Body of pancreas (tissue), 4 donors: ENCODE data around the gene RPLP2. TPM values are rescaled to one million over a fixed set of nuclear protein-coding genes. Genes with fewer than 3 reads are reported as not detected.

ENCODE experiments used
- ATAC-seq: fragments of 150-250 bp; one replicate; pipeline ENCODE4 v1.9.1; 2016
- DNase-seq, 4 donors: peaks; one replicate each; pipeline ENCODE4 v3.0.0-alpha.2; 2019
- H3K27ac ChIP-seq, 4 donors: fragments of 200-600 bp; sonication (generic); 1 replicate in 3 of 4; 2 replicates in 1 of 4; pipeline versions ENCODE4 v1.5.1 to v1.6.1; 2016 to 2019; ENCODE audit warnings: mild to moderate bottlenecking in 1 of 4, mixed read lengths in 1 of 4, moderate library complexity in 1 of 4
- H3K27me3 ChIP-seq, 2 donors: fragments of 200-600 bp; sonication (generic); one replicate each; pipeline ENCODE4 v1.6.0; 2016; ENCODE audit warnings: mild to moderate bottlenecking in 1 of 2
- H3K36me3 ChIP-seq, 2 donors: fragments of 200-600 bp; sonication (generic); replicated peaks in 1 of 2; 2 replicates each; pipeline ENCODE4 v1.5.1; 2016; ENCODE audit warnings: low read depth in 2 of 2; ENCODE audit not compliant: insufficient read depth in 1 of 2
- H3K4me1 ChIP-seq: fragments of 200-600 bp; sonication (generic); one replicate; pipeline ENCODE4 v1.6.0; 2016
- H3K4me3 ChIP-seq, 2 donors: fragments of 200-600 bp; sonication (generic); 1 replicate in 1 of 2; 2 replicates in 1 of 2; pipeline ENCODE4 v1.5.1; 2016 to 2019
- H3K9me3 ChIP-seq, 3 donors: fragments of 200-600 bp; sonication (generic); 1 replicate in 2 of 3; 2 replicates in 1 of 3; pipeline ENCODE4 v1.5.1; 2016
- POLR2A ChIP-seq, 3 donors: fragments of 450-650 bp; IDR thresholded peaks; one replicate each; pipeline ENCODE4 v1.6.1; 2016; ENCODE audit warnings: antibody characterized with exemption in 3 of 3, mild to moderate bottlenecking in 2 of 3
- WGBS, 2 donors: methylation state at CpG; one replicate each; pipeline ENCODE4 v1.1.5; 2017; 5-methylcytosine and 5-hydroxymethylcytosine counted together
- intact Hi-C: fragments of 100-400 bp; cut with DNase I; formaldehyde crosslinking; loops from one replicate; pipeline ENCODE4 v1.15.1; 2023
- total RNA-seq, 2 donors: library from RNA; depleted of rRNA; stranded (reverse); fragments of >200 nt; gene quantifications; one replicate each; pipeline ENCODE4 v1.1.0, GENCODE V29; 2016
- TF ChIP-seq, protein P1 (sequence below), 7 experiments: fragments of 450-650 bp in 4 of 7; fragments of 200-600 bp in 3 of 7; sonication (generic) in 3 of 7; IDR thresholded peaks; one replicate each; pipeline ENCODE4 v1.5.1; 2016 to 2019; ENCODE audit warnings: antibody characterized with exemption in 7 of 7

Gene RPLP2
- total RNA-seq, 2 donors from 2014 or later: 395 to 402 TPM

DNA sequence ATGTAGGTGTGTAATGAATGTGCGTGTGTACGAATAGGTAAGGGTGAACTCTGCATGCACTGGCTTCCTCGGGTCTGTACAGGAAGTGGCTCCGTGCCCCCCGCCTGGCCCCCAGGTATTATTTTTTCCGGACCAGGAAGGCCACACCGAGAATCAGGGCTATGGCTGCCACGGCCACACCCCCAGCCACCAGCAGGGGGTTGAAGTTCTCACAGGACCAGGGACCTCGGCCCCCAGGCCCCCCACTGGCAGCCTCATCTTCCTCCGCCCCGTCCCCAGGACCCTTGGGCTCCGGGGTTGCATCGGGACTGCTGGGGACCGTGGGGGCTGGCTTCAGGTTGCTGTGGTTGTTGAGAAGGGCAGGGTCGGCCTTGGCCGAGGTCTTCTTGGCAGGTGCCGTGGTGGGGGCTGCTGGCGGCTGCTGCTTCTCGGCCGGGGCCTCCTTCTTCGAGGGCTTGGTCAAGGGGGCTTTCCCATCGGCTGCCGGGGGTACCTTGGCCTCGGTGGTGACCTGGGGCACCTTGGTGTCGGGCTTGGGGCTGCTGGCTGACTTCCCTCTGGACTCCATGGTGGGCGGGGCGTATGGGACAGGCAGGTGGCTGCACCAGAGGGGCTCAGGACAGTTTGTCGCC, 21.6 kb upstream of the RPLP2 start:
- no peaks in the 10 kb centered on the region for H3K9me3 ChIP-seq
- no peak overlapping the region for H3K27ac ChIP-seq
- no peak overlapping the region for H3K4me3 ChIP-seq
- H3K4me1 ChIP-seq: peaks cover 19% of the 10 kb centered on the region
- no peaks in the 10 kb centered on the region for H3K27me3 ChIP-seq
- 53 to 60% methylated on average over 6 to 17 of the region's 28 CpGs for WGBS, 2 donors
- TF ChIP-seq, protein P1, sequence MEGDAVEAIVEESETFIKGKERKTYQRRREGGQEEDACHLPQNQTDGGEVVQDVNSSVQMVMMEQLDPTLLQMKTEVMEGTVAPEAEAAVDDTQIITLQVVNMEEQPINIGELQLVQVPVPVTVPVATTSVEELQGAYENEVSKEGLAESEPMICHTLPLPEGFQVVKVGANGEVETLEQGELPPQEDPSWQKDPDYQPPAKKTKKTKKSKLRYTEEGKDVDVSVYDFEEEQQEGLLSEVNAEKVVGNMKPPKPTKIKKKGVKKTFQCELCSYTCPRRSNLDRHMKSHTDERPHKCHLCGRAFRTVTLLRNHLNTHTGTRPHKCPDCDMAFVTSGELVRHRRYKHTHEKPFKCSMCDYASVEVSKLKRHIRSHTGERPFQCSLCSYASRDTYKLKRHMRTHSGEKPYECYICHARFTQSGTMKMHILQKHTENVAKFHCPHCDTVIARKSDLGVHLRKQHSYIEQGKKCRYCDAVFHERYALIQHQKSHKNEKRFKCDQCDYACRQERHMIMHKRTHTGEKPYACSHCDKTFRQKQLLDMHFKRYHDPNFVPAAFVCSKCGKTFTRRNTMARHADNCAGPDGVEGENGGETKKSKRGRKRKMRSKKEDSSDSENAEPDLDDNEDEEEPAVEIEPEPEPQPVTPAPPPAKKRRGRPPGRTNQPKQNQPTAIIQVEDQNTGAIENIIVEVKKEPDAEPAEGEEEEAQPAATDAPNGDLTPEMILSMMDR (IDR thresholded peaks at IDR 0.05): no peak
- ATAC-seq: no peak
- H3K36me3 ChIP-seq: peaks cover 0 to 5% of the 10 kb centered on the region in 2 donors
- DNase-seq: no peak
- intact Hi-C loops: no loop called here

DNA sequence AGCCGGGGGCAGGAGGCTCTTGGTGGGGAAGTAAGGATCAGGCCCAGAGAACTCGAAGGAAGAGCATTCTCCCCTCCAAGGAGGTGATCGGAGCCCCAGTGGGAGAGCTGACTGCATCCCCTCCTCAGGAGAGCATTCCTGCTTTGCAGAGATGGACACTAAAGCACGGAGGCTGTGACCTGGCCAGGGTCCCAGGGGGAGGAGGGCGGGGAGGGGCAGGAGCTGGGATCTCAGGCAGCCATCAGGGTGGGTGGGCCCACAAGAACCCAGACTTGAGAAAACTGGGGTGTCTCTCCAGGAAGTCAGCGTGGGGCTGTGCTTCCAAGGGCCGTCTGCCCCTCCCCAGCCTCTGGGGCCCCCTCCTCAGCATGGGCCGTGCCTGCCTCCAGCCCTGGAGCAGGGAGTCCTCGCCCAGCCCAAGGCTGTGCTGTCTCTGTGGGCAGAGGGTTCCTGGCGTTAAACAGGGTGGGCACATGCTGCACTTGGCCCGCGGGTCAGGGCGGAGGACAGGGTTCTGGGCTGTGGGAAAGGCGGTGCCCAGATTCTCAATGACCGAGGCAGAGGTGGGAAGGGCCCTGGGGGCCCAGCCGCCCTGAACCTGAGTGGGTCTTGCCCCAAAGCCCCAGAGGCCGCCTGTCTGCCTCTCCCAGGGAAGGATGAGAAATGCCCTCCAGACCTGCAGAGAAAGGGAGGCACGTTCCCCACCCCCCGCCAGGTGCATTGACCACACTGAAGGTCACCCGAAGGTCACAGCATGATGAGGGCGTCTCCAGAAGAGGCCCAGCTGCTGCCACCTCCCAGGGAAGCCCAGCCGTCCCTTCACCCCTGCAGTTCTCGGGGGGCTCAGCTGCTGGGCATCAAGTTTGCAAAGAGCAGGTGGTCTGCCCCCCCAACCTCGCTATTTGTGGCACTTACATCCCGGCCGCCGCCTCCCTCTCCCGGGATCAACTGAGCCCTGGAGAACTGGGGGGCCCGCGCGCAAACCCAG, 20.5 kb upstream of the RPLP2 start:
- TF ChIP-seq, protein P1 (IDR thresholded peaks at IDR 0.05): no peak
- TF ChIP-seq POLR2A (IDR thresholded peaks at IDR 0.05): no peak
- WGBS, 2 donors: 34 to 66% methylated on average over 5 to 28 of the region's 31 CpGs
- H3K9me3 ChIP-seq: no peaks in the 10 kb centered on the region
- H3K27me3 ChIP-seq: no peaks in the 10 kb centered on the region
- DNase-seq (no peak), ATAC-seq (no peak)
- H3K27ac ChIP-seq: no peak overlapping the region
- intact Hi-C loops: no loop called here
- H3K36me3 ChIP-seq: peaks cover 0 to 5% of the 10 kb centered on the region in 2 donors
- no peak overlapping the region for H3K4me3 ChIP-seq
- H3K4me1 ChIP-seq: peaks cover 21% of the 10 kb centered on the region

DNA sequence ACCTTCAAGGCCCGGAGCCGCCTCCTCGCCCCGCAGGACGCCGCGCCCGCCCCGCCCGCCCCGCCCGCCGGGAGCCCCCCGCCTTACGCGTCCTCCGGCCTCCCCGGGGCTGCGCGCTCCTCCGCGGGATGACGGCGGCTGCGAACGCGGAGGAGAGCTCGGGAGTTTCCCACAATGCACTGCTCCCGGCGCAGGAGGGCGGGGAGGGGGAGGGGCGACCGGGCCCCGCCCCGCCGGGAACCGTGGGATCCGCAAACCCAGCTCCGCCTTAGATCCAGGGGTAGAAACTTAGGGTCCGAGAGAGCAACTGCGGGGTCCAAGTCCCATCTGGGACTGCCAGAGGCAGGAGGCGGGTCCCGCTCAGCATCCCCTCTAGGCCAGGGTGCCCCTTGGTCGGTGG, 19.8 kb upstream of the RPLP2 start, which contains the start of gene CEND1:
Gene CEND1 (minus strand): TSS at position 148 of the 400 bp plus-strand sequence. CDS start 1,514 bp downstream, outside the sequence.
- intact Hi-C loops: no loop called here
- no peak for DNase-seq
- Histone ChIP-seq H3K27me3 (no peaks in the 10 kb centered on the region), H3K4me3 (no peak within 1 kb of the TSS), H3K9me3 (no peaks in the 10 kb centered on the region), H3K27ac (no peak within 1 kb of the TSS), H3K36me3 (peaks cover 0 to 5% of the 10 kb centered on the region in 2 donors), H3K4me1 (peaks cover 28% of the 10 kb centered on the region)
- TF ChIP-seq POLR2A (IDR thresholded peaks at IDR 0.05): peak in 1 of 3 donors; percentile 2
- TF ChIP-seq, protein P1 (IDR thresholded peaks at IDR 0.05): no peak
- ATAC-seq: no peak
- 7% methylated on average over 41 of the region's 44 CpGs; no CpG with 5 or more reads in 1 of the 2 donors for WGBS, 2 donors

DNA sequence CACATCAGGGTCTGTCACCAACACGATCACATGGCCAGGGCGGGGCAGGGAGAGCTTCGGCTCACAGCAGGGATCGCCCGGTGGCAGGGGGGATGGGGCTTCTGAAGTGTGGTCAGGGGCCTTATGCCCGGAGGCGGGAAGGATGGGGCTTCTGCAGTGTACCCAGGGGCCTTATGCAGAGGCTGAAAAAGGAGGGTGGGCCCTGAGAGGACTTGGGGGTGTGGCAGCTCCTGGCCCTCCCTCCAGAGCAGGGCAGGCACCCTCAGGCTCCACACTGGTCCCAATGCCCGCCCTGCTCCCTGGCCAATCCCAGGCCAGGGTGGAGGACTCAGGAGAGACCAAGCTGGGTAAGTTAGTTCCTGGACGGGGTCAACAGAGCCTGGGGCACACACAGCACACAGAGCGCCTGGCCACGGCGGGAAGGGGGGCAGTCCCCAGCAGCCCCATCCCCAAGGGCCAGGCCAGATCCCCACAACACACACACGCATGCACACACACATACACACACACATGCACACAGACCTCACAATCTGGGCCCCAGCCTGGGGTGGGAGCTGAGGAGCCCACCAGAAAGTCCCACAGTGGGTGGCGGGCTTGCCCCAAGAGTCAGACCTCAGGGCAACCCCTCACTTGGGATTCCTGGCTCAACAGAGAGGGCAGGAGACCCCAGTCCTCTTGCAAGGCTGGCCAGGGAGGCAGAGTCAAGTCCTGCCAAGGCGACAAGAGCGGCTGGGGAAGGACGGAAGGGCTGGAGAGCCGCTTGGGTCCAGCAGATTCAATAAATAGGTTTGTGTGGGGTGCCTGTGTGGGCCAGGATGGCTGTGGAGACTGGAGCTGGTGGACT, 18.8 kb upstream of the RPLP2 start:
- DNase-seq (no peak), ATAC-seq (no peak)
- H3K9me3 ChIP-seq: no peaks in the 10 kb centered on the region
- no peaks in the 10 kb centered on the region for H3K27me3 ChIP-seq
- H3K36me3 ChIP-seq: peaks cover 0 to 5% of the 10 kb centered on the region in 2 donors
- TF ChIP-seq, protein P1 (IDR thresholded peaks at IDR 0.05): no peak
- no peak overlapping the region for H3K4me3 ChIP-seq
- 76 to 86% methylated on average over 12 to 18 of the region's 18 CpGs for WGBS, 2 donors
- H3K27ac ChIP-seq: no peak overlapping the region
- peaks cover 36% of the 10 kb centered on the region for H3K4me1 ChIP-seq
- intact Hi-C loops: no loop called here
